ENCODE measurements around the gene PVALEF. TPM values are rescaled to one million over a fixed set of nuclear protein-coding genes. Genes with fewer than 3 reads are reported as not detected.
A peak's percentile ranks its signal among the peaks of the same experiment; 100 is the strongest.

Gene PVALEF
- total RNA-seq, 4 donors from 2014 or later: not detected

GRCh38 chr17:81204578-81204977, 39.3 kb downstream of the PVALEF start:
- H3K27ac ChIP-seq: no peak overlapping the region
- H3K9me3 ChIP-seq: no peaks in the 10 kb centered on the region
- TF ChIP-seq CTCF (IDR thresholded peaks at IDR 0.05) (no peak), POLR2AphosphoS5 (IDR thresholded peaks at IDR 0.05) (no peak), EP300 (IDR thresholded peaks at IDR 0.05) (no peak), POLR2A (IDR thresholded peaks at IDR 0.05) (no peak)
- H3K36me3 ChIP-seq: peaks cover 0 to 69% of the 10 kb centered on the region in 2 donors
- ATAC-seq: no peak
- H3K27me3 ChIP-seq: no peaks in the 10 kb centered on the region
- no peak overlapping the region for H3K4me3 ChIP-seq
- WGBS, 2 donors (ENCODE audit: low coverage in 1 of 2): 78% methylated on average over 10 of the region's 10 CpGs; no CpG with 5 or more reads in 1 of the 2 donors
- H3K4me1 ChIP-seq: no peaks in the 10 kb centered on the region

DNA sequence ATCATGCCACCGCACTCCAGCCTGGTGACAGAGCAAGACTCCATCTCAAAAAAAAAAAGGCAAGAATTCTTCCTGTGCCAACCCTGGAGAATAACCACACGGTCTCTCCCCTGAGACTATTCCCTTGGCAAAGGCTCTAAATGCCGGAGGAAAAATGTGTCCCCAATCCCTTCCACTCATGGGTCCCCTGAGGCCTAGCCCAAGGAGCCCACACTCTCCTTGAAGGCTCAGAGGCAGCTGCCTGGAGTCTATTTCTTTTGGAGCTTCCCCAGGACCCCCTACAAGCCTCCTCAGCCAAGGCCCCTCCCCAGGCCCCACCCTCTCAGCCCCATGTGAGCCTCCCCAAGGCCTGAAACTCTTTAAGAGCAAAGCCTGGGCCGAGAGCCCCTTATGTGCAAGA, 40.9 kb downstream of the PVALEF start:
- 50 to 71% methylated on average over 1 to 3 of the region's 4 CpGs for WGBS, 2 donors (ENCODE audit: low coverage in 1 of 2)
- no peaks in the 10 kb centered on the region for H3K9me3 ChIP-seq
- peaks cover 0 to 61% of the 10 kb centered on the region in 2 donors for H3K36me3 ChIP-seq
- no peaks in the 10 kb centered on the region for H3K27me3 ChIP-seq
- H3K27ac ChIP-seq: no peak overlapping the region
- no peak for TF ChIP-seq EP300 (IDR thresholded peaks at IDR 0.05)
- TF ChIP-seq POLR2AphosphoS5 (IDR thresholded peaks at IDR 0.05): no peak
- TF ChIP-seq POLR2A (IDR thresholded peaks at IDR 0.05): no peak
- TF ChIP-seq CTCF (IDR thresholded peaks at IDR 0.05): no peak
- H3K4me1 ChIP-seq: no peaks in the 10 kb centered on the region
- no peak for ATAC-seq
- no peak overlapping the region for H3K4me3 ChIP-seq

DNA sequence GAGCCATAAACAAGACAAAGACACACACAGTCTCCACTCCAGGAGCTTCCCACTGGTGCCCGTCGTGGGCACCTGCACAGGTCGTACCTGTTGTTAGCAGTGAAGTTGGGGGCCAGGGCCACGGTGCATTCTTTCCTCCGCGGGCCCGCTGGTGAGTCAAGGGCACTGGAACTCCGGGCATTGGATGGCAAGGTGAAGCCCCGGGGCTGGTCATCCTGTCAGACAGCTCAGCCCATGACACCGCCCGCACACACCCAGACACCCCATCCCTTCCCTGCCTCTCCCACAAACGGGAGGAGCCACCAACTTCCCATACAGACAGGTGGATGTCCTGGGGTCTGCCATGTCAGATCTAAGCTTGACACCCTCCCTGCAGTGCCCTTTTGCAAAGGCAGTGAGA, 41.4 kb downstream of the PVALEF start:
- 80% methylated on average over 3 of the region's 12 CpGs; no CpG with 5 or more reads in 1 of the 2 donors for WGBS, 2 donors (ENCODE audit: low coverage in 1 of 2)
- Histone ChIP-seq H3K9me3 (no peaks in the 10 kb centered on the region), H3K36me3 (peaks cover 0 to 61% of the 10 kb centered on the region in 2 donors), H3K27me3 (no peaks in the 10 kb centered on the region), H3K4me3 (no peak overlapping the region), H3K4me1 (no peaks in the 10 kb centered on the region), H3K27ac (no peak overlapping the region)
- ATAC-seq: peak; percentile 13
- TF ChIP-seq EP300 (IDR thresholded peaks at IDR 0.05) (no peak), POLR2A (IDR thresholded peaks at IDR 0.05) (no peak), POLR2AphosphoS5 (IDR thresholded peaks at IDR 0.05) (no peak), CTCF (IDR thresholded peaks at IDR 0.05) (no peak)

GRCh38 chr17:81207610-81208581, 42.6 kb downstream of the PVALEF start:
- TF ChIP-seq CTCF (IDR thresholded peaks at IDR 0.05) (no peak), POLR2AphosphoS5 (IDR thresholded peaks at IDR 0.05) (no peak), POLR2A (IDR thresholded peaks at IDR 0.05) (no peak), EP300 (IDR thresholded peaks at IDR 0.05) (no peak)
- no peaks in the 10 kb centered on the region for H3K4me1 ChIP-seq
- H3K4me3 ChIP-seq: no peak overlapping the region
- no peaks in the 10 kb centered on the region for H3K27me3 ChIP-seq
- H3K27ac ChIP-seq: no peak overlapping the region
- peaks cover 0 to 51% of the 10 kb centered on the region in 2 donors for H3K36me3 ChIP-seq
- no peak for ATAC-seq
- WGBS, 2 donors (ENCODE audit: low coverage in 1 of 2): 100% methylated on average over 2 of the region's 21 CpGs; no CpG with 5 or more reads in 1 of the 2 donors
- H3K9me3 ChIP-seq: no peaks in the 10 kb centered on the region

Measured in gastroesophageal sphincter (tissue), 4 donors.